ENCODE data around the gene ANKRD34A. TPM values are rescaled to one million over a fixed set of nuclear protein-coding genes. Genes with fewer than 3 reads are reported as not detected.

The ANKRD34A gene
- total RNA-seq, 1 experiment from 2014 or later: 1.1 TPM

DNA sequence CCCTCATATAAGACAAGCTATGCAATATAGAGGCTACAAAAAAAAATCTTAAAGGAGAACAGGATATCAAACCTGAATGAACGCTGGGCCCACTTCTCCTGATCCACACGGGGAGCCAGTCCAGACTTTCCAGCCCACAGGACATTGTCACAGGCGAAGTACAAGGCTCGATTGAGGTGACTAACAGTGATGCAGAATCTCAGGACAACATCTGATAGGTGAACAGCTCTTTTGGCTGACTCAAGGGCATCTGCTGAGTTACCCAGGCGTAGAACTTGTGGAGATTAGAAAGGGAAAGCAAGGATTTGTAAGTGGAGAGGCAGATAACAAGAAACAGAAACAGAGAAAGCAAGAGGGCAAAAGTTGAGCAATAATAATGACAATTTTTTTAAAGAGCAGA lies 47.6 kb downstream of the ANKRD34A start:
- no TSS peak for BruUV-seq (replicated peaks)
- Histone ChIP-seq H2AFZ (ENCODE audit: low read depth, low read length, poor library complexity, severe bottlenecking) (no peak overlapping the region), H3K27ac (ENCODE audit: low read depth, low read length) (no peak overlapping the region), H3K36me3 (ENCODE audit: control insufficient read depth in 1 of 2, insufficient read depth in 2 of 2, low read length in 2 of 2) (peaks cover 6 to 12% of the 10 kb centered on the region in 2 experiments; a peak in 3 of 4 replicates), H3K9ac (ENCODE audit: low read length) (no peak overlapping the region), H3K27me3 (ENCODE audit: insufficient read depth, low read length) (no peaks in the 10 kb centered on the region), H3K4me1 (ENCODE audit: control insufficient read depth in 1 of 2, insufficient read depth in 2 of 2, low read length in 2 of 2) (peaks cover 9 to 25% of the 10 kb centered on the region in 2 experiments; a peak in 3 of 4 replicates), H3K9me3 (ENCODE audit: control insufficient read depth in 1 of 2, insufficient read depth in 1 of 2, low read depth in 1 of 2, low read length in 2 of 2) (no peaks in the 10 kb centered on the region), H3K4me2 (ENCODE audit: low read length) (no peak overlapping the region; the same call in 1 of the 2 replicates), H3K79me2 (ENCODE audit: insufficient read depth, low read length) (no peaks in the 10 kb centered on the region; the same call in 1 of the 2 replicates), H4K20me1 (ENCODE audit: insufficient read depth) (no peaks in the 10 kb centered on the region), H3K4me3 (replicated peaks in 1 of 2; ENCODE audit: low read depth in 1 of 2, low read length in 2 of 2) (no peak overlapping the region), H3K9me2 (ENCODE audit: insufficient read depth) (no peaks in the 10 kb centered on the region)
- CTCF ChIA-PET: no interaction called here
- DNase-seq (ENCODE audit: low read depth, low spot score): no peak
- intact Hi-C loops (cut with micrococcal nuclease): loop anchor here (5.0 kb wide), 1 partner anchor 46 kb away; the partner anchor contains the start of genes ANKRD34A and POLR3GL
- POLR2A ChIA-PET: interaction anchor here (1.4 kb wide), 2 partner anchors 11 to 57 kb away, joined by 3 read pairs; partner anchors contain the start of gene RBM8A
- no peak for TF ChIP-seq EGR1 (IDR thresholded peaks at IDR 0.05; ENCODE audit: low read depth)
- TF ChIP-seq CTCF (IDR thresholded peaks at IDR 0.05 in 2 of 3, conservative IDR thresholded peaks at IDR 0.05 in 1 of 3; ENCODE audit: borderline replicate concordance in 1 of 3, insufficient read depth in 1 of 3, low read depth in 2 of 3, low read length in 2 of 3): no peak
- RAD21 ChIA-PET (ENCODE audit: low non-redundant PET in 1 of 2, low total read pairs in 2 of 2, uncharacterized antibody in 2 of 2, unreplicated experiment in 2 of 2): no interaction called here
- no peak for ATAC-seq

DNA sequence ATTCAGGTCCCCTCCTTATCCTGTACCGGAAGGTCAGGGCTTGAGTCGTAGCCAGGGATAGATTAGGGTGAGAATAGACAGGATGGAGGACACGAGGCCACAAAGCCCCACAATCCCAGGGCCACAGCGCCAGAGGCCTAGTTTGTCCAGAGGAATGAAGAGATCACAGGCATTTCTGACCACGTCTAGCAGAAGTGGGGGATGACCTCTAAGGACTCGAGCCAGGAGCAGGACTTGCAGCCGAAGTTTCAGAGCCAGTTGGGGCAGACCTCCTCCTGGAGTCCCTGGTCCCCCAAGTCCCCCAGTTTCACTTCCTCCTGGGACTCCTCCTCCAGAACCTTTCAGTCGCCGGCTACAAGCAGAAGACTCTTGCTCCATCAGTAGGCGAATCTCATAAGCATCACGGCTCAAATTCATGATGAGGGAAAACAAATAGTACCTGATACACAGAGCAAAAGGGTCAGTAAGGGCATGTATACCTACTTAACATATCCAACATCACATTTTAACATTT lies 52.2 kb downstream of the ANKRD34A start:
- TF ChIP-seq CEBPB (IDR thresholded peaks at IDR 0.05; ENCODE audit: low read depth) (no peak), EZH2phosphoT487 (IDR thresholded peaks at IDR 0.05; ENCODE audit: borderline replicate concordance) (no peak), EZH2 (IDR thresholded peaks at IDR 0.05) (no peak), RAD21 (IDR thresholded peaks at IDR 0.05; ENCODE audit: low read depth) (no peak), TCF7L2 (IDR thresholded peaks at IDR 0.05; ENCODE audit: borderline replicate concordance, extremely low read depth, insufficient read depth, insufficient read length) (no peak), SP1 (IDR thresholded peaks at IDR 0.05; ENCODE audit: low read depth) (no peak), ZFX (IDR thresholded peaks at IDR 0.05) (no peak)
- TF ChIP-seq, protein P1, sequence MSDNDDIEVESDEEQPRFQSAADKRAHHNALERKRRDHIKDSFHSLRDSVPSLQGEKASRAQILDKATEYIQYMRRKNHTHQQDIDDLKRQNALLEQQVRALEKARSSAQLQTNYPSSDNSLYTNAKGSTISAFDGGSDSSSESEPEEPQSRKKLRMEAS (IDR thresholded peaks at IDR 0.05): no peak
- peaks cover 6 to 13% of the 10 kb centered on the region in 2 experiments; a peak in 3 of 4 replicates for H3K36me3 ChIP-seq (ENCODE audit: control insufficient read depth in 1 of 2, insufficient read depth in 2 of 2, low read length in 2 of 2)
- ATAC-seq (no peak), DNase-seq (ENCODE audit: low read depth, low spot score) (no peak)
- H3K4me3 ChIP-seq (replicated peaks in 1 of 2; ENCODE audit: low read depth in 1 of 2, low read length in 2 of 2): no peak overlapping the region
- H3K27ac ChIP-seq (ENCODE audit: low read depth, low read length): no peak overlapping the region
- no peaks in the 10 kb centered on the region for H3K79me2 ChIP-seq (ENCODE audit: insufficient read depth, low read length)
- H4K20me1 ChIP-seq (ENCODE audit: insufficient read depth): no peaks in the 10 kb centered on the region
- no peak overlapping the region for H3K4me2 ChIP-seq (ENCODE audit: low read length)
- CTCF ChIA-PET: interaction anchor here (2.1 kb wide), 1 partner anchor 20 kb away, joined by 12 read pairs; no protein-coding TSS in a partner anchor
- intact Hi-C loops (cut with micrococcal nuclease): no loop called here
- H3K9me2 ChIP-seq (ENCODE audit: insufficient read depth): no peaks in the 10 kb centered on the region
- no TSS peak for BruUV-seq (replicated peaks)
- no peak overlapping the region for H3K9ac ChIP-seq (ENCODE audit: low read length)
- POLR2A ChIA-PET: no interaction called here
- no peak overlapping the region for H2AFZ ChIP-seq (ENCODE audit: low read depth, low read length, poor library complexity, severe bottlenecking)
- H3K27me3 ChIP-seq (ENCODE audit: insufficient read depth, low read length): no peaks in the 10 kb centered on the region
- RAD21 ChIA-PET (ENCODE audit: low non-redundant PET in 1 of 2, low total read pairs in 2 of 2, uncharacterized antibody in 2 of 2, unreplicated experiment in 2 of 2): no interaction called here
- H3K9me3 ChIP-seq (ENCODE audit: control insufficient read depth in 1 of 2, insufficient read depth in 1 of 2, low read depth in 1 of 2, low read length in 2 of 2): no peaks in the 10 kb centered on the region
- peaks cover 5 to 20% of the 10 kb centered on the region in 2 experiments; a peak in 3 of 4 replicates for H3K4me1 ChIP-seq (ENCODE audit: control insufficient read depth in 1 of 2, insufficient read depth in 2 of 2, low read length in 2 of 2)

Measured in HCT116 (cell line).